MM.1S (cell line): Measurements from ENCODE around the gene GBP2.

Source experiments
- DNase-seq: peaks from one replicate; pipeline ENCODE4 v3.0.0-alpha.2; 2015
- H2AFZ ChIP-seq: fragments of 300-600 bp; sonication (generic); 2 replicates; pipeline ENCODE4 v1.6.0; 2016; ENCODE audit warnings: antibody characterized with exemption, low read length
- H3F3A ChIP-seq: fragments of 300-600 bp; sonication (generic); 2 replicates; pipeline ENCODE4 v1.6.1; 2016; ENCODE audit warnings: mild to moderate bottlenecking, antibody characterized with exemption, low read length, moderate library complexity, mixed read lengths; ENCODE audit not compliant: insufficient read depth
- H3K27ac ChIP-seq: fragments of 300-600 bp; sonication (generic); 2 replicates; pipeline ENCODE4 v1.5.1; 2016; ENCODE audit warnings: mild to moderate bottlenecking, low read length
- H3K27me3 ChIP-seq: fragments of 300-600 bp; sonication (generic); replicated peaks from 2 replicates; pipeline ENCODE4 v1.6.0; 2016; ENCODE audit warnings: low read length; ENCODE audit not compliant: insufficient read depth
- H3K36me3 ChIP-seq: fragments of 300-600 bp; sonication (generic); replicated peaks from 2 replicates; pipeline ENCODE4 v1.6.1; 2016; ENCODE audit warnings: mild to moderate bottlenecking, low read length, mixed read lengths; ENCODE audit not compliant: insufficient read depth
- H3K4me1 ChIP-seq: fragments of 300-600 bp; sonication (generic); 2 replicates; pipeline ENCODE4 v1.6.1; 2016; ENCODE audit warnings: low read length, mixed read lengths
- H3K4me2 ChIP-seq: fragments of 300-600 bp; sonication (generic); 2 replicates; pipeline ENCODE4 v1.6.0; 2016; ENCODE audit warnings: low read depth, low read length
- H3K4me3 ChIP-seq: fragments of 300-600 bp; sonication (generic); 2 replicates; pipeline ENCODE4 v1.5.1; 2016; ENCODE audit warnings: low read length, mixed read lengths
- H3K79me2 ChIP-seq: fragments of 300-600 bp; sonication (generic); 2 replicates; pipeline ENCODE4 v1.6.1; 2016; ENCODE audit warnings: mixed run types, low read length, mixed read lengths
- H3K9ac ChIP-seq: fragments of 300-600 bp; sonication (generic); 2 replicates; pipeline ENCODE4 v1.6.1; 2016; ENCODE audit warnings: low read length, mixed read lengths
- H3K9me2 ChIP-seq: fragments of 300-600 bp; sonication (generic); replicated peaks from 2 replicates; pipeline ENCODE4 v1.6.1; 2016; ENCODE audit warnings: mild to moderate bottlenecking, low read length, mixed read lengths; ENCODE audit not compliant: insufficient read depth
- H3K9me3 ChIP-seq: fragments of 300-600 bp; sonication (generic); replicated peaks from 2 replicates; pipeline ENCODE4 v1.6.1; 2016; ENCODE audit warnings: mild to moderate bottlenecking, low read length, mixed read lengths; ENCODE audit not compliant: insufficient read depth
- H4K20me1 ChIP-seq: fragments of 300-600 bp; sonication (generic); 2 replicates; pipeline ENCODE4 v1.6.1; 2016; ENCODE audit warnings: mild to moderate bottlenecking, low read length, moderate library complexity, mixed read lengths; ENCODE audit not compliant: insufficient read depth
- CTCF ChIP-seq: fragments of 300-600 bp; sonication (generic); IDR thresholded peaks from 2 replicates; pipeline ENCODE4 v1.5.1; 2016; ENCODE audit warnings: antibody characterized with exemption, low read length, mixed read lengths
- EZH2 ChIP-seq: fragments of 300-600 bp; sonication (generic); optimal IDR thresholded peaks from 2 replicates; pipeline ENCODE3; 2017; ENCODE audit warnings: low read depth, mild to moderate bottlenecking, antibody characterized with exemption, low read length, mixed read lengths
- EZH2phosphoT487 ChIP-seq: fragments of 300-600 bp; sonication (generic); IDR thresholded peaks from 2 replicates; pipeline ENCODE4 v1.6.1; 2018; ENCODE audit warnings: antibody characterized with exemption, low read length

The GBP2 gene

DNA sequence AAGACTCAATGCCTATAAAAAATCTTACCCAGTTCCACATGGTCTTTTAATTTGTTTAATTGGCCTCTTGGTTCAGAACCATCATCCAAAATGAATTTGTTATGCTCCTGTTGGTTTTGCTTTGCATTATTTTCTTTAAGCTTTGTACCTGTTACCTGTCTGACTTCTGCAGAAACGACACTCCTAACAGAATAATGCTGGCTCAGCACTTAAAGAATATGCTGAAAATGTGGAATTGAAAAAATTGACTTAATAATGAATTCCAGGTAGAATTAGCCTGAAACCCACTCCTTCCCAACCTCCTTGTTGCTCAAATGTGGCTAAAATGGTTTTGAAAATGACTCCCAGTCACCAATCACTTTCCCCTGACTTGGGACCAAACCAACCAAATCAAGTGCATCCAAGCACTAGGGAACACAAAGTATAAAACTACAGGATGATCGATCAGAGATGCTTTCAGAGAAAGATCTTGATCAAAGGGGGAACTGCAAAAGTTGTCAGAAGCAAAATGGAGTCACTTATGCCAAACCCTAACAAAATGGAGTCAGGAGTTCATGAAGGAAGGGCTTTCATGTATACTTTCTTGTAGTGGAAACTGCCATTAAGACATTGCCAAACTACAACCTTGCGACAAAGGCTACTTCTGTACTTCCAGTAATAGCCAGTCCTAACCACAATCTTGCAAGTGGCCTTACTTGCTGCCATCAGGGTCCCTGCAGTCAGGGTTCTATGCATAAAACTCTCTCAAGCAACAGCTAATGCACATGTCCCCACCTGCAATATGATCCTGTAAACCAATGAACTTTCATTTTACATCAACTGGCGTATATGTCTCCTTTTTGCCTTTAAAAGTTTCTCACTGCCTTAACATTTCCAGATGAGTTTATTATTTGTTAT lies 44.5 kb upstream of the GBP2 start:
- no peaks in the 10 kb centered on the region for H3K9me2 ChIP-seq
- H3K4me3 ChIP-seq = no peak overlapping the region
- H3K36me3 ChIP-seq = no peaks in the 10 kb centered on the region

GRCh38 chr1:89169166-89169565 lies 43.3 kb upstream of the GBP2 start:
- TF ChIP-seq CTCF (no peak), EZH2phosphoT487 (no peak), EZH2 (no peak)
- Histone ChIP-seq H3K4me1 (no peaks in the 10 kb centered on the region), H3F3A (no peaks in the 10 kb centered on the region), H3K9me2 (no peaks in the 10 kb centered on the region), H2AFZ (no peak overlapping the region), H3K79me2 (no peaks in the 10 kb centered on the region), H3K9ac (no peak overlapping the region), H3K27ac (no peak overlapping the region), H3K4me2 (no peak overlapping the region), H3K36me3 (no peaks in the 10 kb centered on the region), H3K27me3 (no peaks in the 10 kb centered on the region), H3K4me3 (no peak overlapping the region), H4K20me1 (no peaks in the 10 kb centered on the region), H3K9me3 (no peaks in the 10 kb centered on the region)
- no peak for DNase-seq

More for the DNA sequence above, 44.5 kb upstream of the GBP2 start:
- H3K27me3 ChIP-seq = no peaks in the 10 kb centered on the region
- H2AFZ ChIP-seq = no peak overlapping the region
- H3K4me1 ChIP-seq = no peaks in the 10 kb centered on the region
- no peak for TF ChIP-seq CTCF
- no peak for TF ChIP-seq EZH2phosphoT487
- H3K4me2 ChIP-seq = no peak overlapping the region
- H4K20me1 ChIP-seq = no peaks in the 10 kb centered on the region
- H3K27ac ChIP-seq = no peak overlapping the region
- no peaks in the 10 kb centered on the region for H3K9me3 ChIP-seq
- H3K79me2 ChIP-seq = no peaks in the 10 kb centered on the region
- no peak for DNase-seq
- H3F3A ChIP-seq = no peaks in the 10 kb centered on the region
- H3K9ac ChIP-seq = no peak overlapping the region

GRCh38 chr1:89167590-89168230 lies 41.8 kb upstream of the GBP2 start:
- no peak overlapping the region for H3K27ac ChIP-seq
- no peak overlapping the region for H3K4me3 ChIP-seq
- no peak overlapping the region for H3K9ac ChIP-seq
- H2AFZ ChIP-seq = no peak overlapping the region
- H3K4me2 ChIP-seq = no peak overlapping the region
- TF ChIP-seq CTCF (no peak), EZH2 (no peak), EZH2phosphoT487 (no peak)
- H3K79me2 ChIP-seq = no peaks in the 10 kb centered on the region
- no peaks in the 10 kb centered on the region for H3K9me3 ChIP-seq
- no peaks in the 10 kb centered on the region for H4K20me1 ChIP-seq
- DNase-seq = no peak
- no peaks in the 10 kb centered on the region for H3K4me1 ChIP-seq
- H3F3A ChIP-seq = no peaks in the 10 kb centered on the region
- H3K27me3 ChIP-seq = no peaks in the 10 kb centered on the region
- no peaks in the 10 kb centered on the region for H3K36me3 ChIP-seq
- no peaks in the 10 kb centered on the region for H3K9me2 ChIP-seq
